ENCODE results near the gene GNLY.

The GNLY gene

GRCh38 chr2:85730686-85731230 is 36.6 kb downstream of the GNLY start:
- DNase-seq: no peak

GRCh38 chr2:85731606-85732005 is 37.4 kb downstream of the GNLY start:
- DNase-seq: no peak

DNA sequence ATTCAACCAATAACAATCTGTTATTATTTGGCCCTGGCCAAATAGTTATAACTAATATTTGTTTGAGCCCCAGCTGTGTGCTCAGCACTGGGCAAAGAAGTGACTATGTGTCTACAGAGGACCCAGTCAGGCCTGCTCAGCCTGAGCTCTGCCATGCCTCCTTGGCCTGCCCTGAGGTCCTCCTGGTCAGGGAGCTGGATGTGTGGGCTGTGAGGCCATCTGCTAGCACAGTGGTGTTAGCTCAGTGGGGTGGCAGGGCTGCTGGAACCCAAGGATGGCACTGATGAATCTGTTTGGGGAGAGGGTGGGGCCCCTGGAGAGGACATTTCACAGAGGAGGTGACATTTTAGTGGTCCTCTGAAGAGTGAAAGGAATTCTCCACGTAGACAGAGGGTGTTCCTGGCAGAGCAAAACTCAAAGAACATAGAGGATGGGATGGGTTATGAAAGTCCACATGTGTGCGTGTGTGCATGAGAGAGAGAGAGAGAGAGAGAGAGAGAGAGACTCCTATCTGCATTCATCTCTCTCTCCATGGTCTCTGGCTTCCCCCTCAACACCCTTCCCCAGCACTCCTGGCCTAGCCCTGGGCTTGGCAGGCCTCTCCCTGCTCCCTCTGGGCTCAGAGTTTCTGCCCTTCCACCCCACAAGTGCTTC is 38.4 kb downstream of the GNLY start:
- no peak for DNase-seq

DNA sequence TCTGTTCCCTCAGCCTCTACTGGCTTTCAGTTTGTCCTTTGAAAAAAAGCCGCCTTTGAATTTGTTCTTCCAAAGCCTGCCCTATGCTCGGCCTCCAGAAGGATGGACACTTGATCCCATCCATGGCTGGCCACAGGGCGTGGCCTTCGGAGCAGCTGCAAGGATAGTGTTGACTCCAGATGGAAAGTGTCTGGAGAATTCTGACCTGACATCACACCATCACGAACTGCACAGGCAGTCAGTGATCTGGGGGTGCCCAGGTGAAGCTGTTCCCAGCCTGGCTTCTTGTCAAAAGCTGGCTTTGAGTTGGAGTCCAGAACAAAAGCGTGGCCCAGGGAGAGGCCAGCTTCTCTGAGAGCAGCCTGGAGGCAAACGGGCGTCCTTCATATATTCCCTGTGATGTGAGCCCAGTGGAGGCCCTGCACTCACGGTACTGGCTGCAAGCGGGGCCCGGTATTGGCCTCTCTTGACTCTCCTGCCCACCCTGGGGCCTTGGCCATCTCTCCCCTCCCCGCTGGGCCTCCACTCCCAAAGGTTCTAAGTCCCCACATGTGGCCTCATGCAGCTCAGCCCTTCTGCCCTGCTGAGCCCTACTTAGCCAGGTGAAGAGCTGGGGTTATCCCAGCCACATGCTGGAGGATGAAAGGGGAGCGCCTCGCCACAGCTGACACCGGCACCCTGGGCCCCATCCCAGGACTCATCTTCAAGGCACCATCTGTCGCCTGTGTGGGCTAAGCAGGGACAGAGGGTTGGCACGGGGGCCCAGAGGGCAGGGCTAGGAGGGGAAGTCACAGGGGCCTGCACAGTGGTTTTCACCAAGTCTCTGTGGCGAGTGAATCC is 39.2 kb downstream of the GNLY start:
- no peak for DNase-seq

DNA sequence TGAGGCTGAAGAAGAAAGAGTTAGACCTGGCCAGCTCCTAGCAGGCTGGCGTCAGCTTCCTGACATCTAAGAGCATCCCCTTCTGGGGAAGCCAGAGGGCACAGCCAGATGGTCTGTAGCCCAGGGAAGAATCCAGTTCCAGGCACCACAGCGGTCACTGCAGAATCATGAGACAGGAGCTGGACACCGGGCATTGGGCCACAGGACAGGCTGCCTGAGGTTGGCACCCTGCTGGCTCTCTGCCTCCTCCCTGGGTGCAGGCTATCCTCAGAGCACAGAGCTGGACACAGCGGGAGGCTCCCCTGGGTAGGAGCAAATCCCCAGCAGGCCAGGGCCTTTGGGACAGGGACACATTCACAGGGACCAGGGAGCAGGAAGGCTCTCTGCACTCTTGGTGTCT is 39.9 kb downstream of the GNLY start:
- no peak for DNase-seq

DNA sequence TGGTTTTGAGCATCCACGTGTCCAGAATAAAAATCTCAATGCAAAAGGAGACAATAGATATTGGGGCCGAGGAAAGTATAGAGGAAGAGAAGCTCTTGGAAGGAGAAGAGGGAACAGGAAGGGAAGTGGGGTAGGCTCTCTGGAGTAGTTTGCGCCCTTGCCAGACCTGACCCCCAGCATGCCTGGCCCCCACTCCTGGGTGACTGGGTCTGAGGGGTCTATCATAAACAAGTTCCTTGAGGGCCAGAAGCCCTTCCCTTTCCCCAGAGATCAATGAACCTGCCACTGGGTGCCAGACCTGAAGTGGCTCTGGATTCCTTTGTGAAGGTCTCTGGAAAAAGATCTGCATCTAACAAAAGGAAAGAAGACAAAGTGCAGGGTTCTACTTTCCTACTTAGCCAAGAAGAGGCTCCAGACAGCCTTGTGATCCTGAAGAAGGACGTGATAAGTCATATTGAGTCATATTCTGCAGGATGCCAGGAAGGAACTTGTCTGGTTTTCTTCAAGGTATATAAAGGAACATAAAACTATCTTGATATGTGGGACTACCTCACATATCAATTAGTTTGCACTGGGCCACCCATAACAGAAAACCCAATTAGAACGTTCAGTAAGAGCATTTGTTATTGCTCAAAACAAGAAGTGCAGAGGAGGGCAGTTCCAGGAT is 40.9 kb downstream of the GNLY start:
- DNase-seq: no peak

DNA sequence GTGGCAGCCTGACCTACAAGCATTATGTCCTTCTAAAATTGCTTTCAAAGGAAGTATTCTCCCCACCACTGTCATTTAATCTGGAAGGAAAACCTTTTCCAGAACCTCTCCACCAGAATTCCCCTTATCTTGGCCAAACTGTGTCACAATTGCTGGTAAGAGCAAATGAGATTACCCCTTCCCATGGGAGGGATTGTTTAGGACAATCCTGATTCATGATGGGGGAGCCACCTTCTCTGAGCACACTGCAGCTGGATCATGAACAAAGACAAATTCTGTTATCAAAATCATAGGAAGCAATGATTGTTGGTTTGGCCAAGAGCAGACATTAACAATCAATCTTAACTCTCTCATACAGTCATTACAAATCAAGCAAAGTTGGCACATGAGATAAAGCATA is 41.5 kb downstream of the GNLY start:
- no peak for DNase-seq

DNA sequence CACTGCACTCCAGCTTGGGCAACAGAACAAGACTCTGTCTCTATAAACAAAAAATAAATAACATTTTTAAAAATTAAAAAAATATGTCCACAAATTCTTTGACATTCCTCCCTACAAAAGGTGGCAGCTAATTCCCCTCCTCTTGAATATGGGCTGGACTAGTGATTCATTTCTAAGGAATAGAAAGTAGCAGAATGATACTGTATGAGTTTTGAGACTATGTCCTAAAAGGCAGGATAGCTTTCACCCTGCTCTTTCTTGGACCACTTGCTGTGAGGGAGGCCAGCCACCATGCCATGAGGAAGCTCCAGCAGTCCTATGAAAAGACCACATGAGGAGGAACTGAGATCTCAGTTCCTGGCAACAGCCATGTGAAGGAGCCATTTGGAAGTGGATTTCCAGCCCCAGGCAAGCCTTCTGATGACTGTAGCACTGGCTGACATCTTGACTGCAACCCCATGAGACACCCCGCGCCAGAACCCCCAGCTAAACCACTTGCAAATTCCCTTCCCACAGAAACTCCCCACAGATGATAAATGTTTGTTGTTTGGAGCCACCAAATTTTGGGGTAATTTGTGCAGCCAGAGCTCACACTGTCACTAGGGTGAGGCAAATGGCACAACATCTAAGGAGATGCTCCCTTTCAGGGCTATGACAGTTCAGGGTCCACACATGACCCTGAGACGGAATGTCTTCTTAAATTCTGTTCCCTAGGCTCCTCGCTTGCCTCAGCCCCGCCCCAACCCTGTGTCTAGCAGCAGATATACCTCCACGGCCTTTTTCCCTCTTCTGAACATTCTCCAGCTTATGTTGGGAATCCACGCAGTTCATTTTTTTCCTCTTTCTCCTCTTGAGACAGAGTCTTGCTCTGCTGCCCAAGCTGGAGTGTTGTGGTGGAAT is 42.5 kb downstream of the GNLY start:
- no peak for DNase-seq

DNA sequence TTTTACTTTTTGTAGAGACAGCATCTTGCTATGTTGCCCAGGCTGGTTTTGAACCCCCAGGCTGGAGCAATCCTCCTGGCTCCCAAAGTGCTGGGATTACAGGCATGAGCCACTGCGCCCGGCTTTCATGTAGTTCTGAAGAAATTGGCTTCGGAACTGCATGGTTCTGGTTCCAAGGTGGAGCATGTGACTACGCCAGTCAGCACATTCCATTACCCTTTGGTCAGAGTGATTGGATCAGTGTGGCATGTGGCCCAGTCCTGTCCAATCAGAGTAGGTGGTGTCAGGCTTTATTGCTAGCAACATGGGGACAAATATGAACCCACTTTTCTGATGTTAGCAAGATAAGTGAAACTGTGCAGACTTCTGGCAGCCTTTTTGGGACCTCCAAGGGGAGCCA is 43.3 kb downstream of the GNLY start:
- DNase-seq: no peak

- no peak for DNase-seq
Observed at GRCh38 chr2:85737961-85738360, 43.8 kb downstream of the GNLY start.

DNA sequence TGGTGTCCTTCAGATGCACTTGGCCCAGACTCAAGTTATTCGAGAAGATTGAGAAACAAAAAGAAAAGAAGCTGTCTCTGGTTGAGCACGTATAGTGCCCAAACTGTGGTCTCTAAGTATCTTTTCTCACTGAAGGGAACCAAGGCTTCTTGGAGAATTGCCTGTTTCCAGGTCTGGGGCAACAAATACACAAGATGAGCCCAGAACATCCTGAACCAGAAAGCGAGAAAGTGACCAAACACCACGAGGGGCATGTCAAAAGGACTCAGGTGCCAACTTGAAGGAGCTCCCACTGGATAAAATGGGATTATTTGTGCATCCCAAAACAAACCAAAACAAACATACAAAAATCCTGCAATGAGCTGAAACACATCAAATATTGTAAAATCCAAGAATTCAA is 46.0 kb downstream of the GNLY start:
- no peak for DNase-seq

DNA sequence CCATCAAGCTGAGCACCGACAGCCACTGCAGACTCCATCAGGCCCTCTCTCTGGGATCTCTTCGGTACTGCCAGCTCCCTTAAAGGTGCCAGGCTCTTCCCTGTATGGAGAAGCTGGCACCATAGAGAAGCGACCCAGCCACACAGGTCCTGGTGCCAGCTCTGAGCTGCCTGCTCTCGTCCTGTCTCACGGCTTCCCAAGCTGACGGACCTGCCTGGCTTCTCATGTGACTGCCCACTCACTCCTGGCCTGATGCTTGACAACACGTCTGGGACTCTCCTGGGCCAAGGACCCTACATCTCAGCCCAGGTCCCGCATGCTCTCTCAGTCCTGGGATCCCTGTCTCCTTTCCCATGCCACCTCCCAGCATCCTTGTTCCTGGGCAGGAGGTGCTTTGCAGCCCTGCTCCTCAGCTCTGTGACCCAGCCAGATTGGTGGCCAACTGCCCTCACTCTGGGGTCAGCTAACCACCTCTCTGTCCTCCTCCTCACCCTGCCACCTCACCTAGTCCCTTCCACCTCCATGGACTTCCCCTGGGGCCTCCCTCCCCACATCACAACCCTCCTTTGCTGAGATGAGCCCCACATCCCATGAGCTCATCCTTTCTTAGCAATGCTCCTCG is 47.2 kb downstream of the GNLY start:
- no peak for DNase-seq

- DNase-seq: no peak
Observed at GRCh38 chr2:85741833-85742455, 47.8 kb downstream of the GNLY start.

- no peak for DNase-seq
Observed at GRCh38 chr2:85743304-85743978, 49.3 kb downstream of the GNLY start.

GRCh38 chr2:85744055-85744454 is 49.9 kb downstream of the GNLY start:
- no peak for DNase-seq

DNA sequence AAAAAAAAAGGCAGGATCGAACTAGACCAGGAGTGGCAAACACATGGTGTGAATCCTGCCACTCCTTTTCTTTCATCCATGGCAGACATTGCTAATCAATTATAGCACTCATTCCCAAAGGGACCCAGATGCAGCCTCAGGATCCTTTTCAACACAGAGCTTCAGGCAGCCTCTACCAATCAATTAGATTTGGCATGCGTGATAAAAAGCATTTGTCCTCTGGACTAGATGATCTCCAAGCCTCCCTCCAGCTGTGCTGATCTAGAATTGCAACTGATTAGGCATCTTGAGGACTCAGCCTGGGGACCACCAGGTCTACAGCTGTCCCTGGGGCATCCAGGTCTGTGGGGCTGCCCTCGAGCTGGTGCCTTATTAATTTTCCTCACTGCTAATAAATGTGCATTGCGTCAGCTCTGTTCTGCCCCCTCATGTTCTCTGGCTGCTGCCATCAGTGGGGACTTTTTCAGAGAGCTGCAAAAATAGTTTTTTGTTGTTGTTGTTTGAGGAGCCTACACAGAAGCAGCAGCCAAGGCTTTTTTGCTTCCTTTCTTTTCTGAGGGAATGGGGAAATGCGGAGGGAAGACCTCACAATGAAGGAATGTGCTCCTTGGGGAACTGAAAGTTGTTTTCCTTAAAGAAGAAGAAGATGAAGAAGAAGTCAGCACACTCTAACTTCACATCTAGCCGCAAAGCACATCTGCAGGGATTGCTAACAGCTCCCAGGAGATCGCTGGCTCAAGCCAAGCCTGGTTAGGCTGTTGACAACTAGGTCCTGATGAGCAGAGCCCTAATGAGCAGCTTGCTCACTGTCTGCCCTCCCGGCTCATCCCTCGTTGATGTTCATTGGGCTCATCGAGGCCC is 50.8 kb downstream of the GNLY start:
- no peak for DNase-seq

DNA sequence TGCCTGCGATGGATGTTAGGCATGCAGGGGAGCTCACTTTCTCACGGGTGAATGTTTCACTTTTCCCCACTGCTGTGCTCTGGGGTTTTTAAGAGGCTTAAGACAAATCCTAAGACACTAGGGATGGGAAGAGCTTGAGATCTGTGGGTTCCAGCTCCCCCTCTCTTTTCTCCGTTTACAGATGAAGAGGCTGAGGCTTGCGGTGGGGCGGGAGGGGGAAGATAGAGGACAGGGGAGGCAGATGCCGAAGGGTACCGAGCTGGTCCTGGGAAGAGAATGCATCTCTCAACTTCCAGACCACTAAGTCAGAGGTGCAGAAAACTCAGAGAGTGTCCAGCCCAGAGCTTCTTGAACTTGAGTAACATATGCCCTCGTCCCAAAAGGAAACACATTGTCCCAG is 51.5 kb downstream of the GNLY start:
- no peak for DNase-seq

DNA sequence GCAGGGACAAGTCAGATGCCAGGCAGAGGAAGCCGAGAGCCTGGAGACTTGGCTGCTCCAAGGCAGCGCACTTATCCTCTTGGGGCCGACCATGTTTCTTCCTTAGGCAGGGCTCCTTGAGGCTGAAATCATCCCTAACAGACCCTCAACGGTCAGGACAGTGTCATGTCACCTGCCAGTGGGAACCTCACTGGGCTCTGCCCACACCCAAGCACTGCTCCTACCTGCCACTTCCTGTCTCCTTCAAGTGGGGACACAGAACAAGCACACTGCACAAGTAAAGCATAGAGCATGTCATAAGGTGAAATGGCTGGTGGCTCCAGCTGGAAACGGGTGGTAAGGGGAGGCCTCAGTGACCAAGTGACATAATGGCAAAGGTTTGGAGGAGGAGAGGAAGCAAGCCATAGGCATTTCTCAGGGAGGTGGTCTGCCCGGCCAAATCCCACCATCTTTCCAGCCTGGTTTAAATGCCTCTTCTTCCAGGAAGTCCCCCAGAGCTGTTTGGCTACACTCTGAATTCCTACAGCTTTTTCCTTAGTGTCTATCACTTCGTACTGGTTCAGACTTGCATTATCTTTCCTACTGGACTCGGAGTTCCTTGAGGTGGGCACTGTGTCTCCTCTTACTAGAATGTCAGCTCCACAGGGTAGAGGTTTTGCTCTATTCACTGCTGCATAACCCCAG is 52.3 kb downstream of the GNLY start:
- DNase-seq: no peak

DNA sequence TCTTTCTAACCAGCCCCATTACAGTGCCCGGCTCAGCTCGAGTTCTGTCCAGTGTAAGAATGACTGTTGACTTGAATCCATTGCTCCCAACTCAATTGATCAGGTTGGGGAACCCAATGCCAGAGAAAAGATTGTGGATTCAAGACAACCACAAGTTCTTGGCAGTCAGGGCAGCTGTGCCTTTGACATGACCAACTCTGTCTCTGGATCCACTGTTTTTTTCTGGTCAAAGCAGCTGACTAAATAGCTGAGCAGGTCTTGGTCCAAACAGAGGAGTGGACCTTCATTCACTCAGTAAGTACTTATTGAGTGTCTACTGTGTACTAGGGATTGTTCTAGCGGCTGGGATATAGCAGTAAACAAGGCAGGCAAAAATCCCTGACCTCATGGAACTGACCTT is 53.3 kb downstream of the GNLY start:
- no peak for DNase-seq

Measured in suppressor macrophage treated with lipopolysaccharide for 4 hours (primary cell).